SIG-M5 treated with dmso at 0.1 percent for 504 hours (cell line): ENCODE data around the gene CORO1C.
"Not testable (repeated sequence)": the region's sequence is repeated elsewhere in the genome, so short reads cannot be mapped to it uniquely, and the experiment has no call there.

Experiments
- DNase-seq: peaks from one replicate; lab custom pipeline; 2025; ENCODE audit not compliant: unreplicated experiment; lab: John Stamatoyannopoulos, UW

CORO1C gene

GRCh38 chr12:108755481-108755880 is 24.2 kb upstream of the CORO1C start:
- no peak for DNase-seq

- no peak for DNase-seq
These were observed 22.7 kb upstream of the CORO1C start for GRCh38 chr12:108753976-108754375.

GRCh38 chr12:108752387-108752786 is 21.1 kb upstream of the CORO1C start:
- no peak for DNase-seq

GRCh38 chr12:108751821-108752220 is 20.5 kb upstream of the CORO1C start:
- no peak for DNase-seq

- DNase-seq, result not testable (repeated sequence)
These were observed 19.7 kb upstream of the CORO1C start for GRCh38 chr12:108751003-108751402.

GRCh38 chr12:108750526-108750925 is 19.2 kb upstream of the CORO1C start:
- no peak for DNase-seq

GRCh38 chr12:108747563-108747962 is 16.2 kb upstream of the CORO1C start:
- no peak for DNase-seq

GRCh38 chr12:108745641-108746040 is 14.3 kb upstream of the CORO1C start:
- no peak for DNase-seq

GRCh38 chr12:108744021-108744897 is 12.9 kb upstream of the CORO1C start:
- peak; percentile 85 for DNase-seq

- DNase-seq, result no peak
These were observed 6.9 kb upstream of the CORO1C start for GRCh38 chr12:108738170-108738569.

GRCh38 chr12:108735855-108736254 is 4.5 kb upstream of the CORO1C start:
- DNase-seq, result no peak

- DNase-seq, result peak; percentile 80
These were observed 3.0 kb upstream of the CORO1C start for GRCh38 chr12:108734200-108734906.

GRCh38 chr12:108733230-108733531 is 1.9 kb upstream of the CORO1C start:
- DNase-seq, result not testable (repeated sequence)

- DNase-seq, result no peak
These were observed 1.3 kb upstream of the CORO1C start for GRCh38 chr12:108732489-108733229.

GRCh38 chr12:108731866-108732461 is 646 bp upstream of the CORO1C start:
- DNase-seq, result peak; percentile 98

GRCh38 chr12:108730365-108731104 is 783 bp downstream of the CORO1C start:
- peak; percentile 85 for DNase-seq

GRCh38 chr12:108729612-108730364 is 1.5 kb downstream of the CORO1C start:
- DNase-seq, result no peak

- DNase-seq, result no peak
These were observed 2.3 kb downstream of the CORO1C start for GRCh38 chr12:108728820-108729611.
